GM12864 (cell line): ENCODE results near the gene PGAP1.

Source experiments
- DNase-seq: peaks from one replicate; pipeline ENCODE4 v3.0.0-alpha.2; 2011; ENCODE audit warnings: low read depth
- H3K4me3 ChIP-seq: 2 replicates; pipeline ENCODE4 v1.5.1; 2011; ENCODE audit warnings: mild to moderate bottlenecking, low read depth, low read length, control low read depth
- CTCF ChIP-seq: IDR thresholded peaks from 2 replicates; pipeline ENCODE4 v1.5.1; 2011; ENCODE audit warnings: low read depth, mild to moderate bottlenecking, moderate library complexity, low read length, control low read depth, inconsistent platforms; ENCODE audit errors: missing control alignments

Gene PGAP1

GRCh38 chr2:196967116-196967515 lies 40.6 kb upstream of the PGAP1 start:
- TF ChIP-seq CTCF, result no peak
- DNase-seq, result no peak
- H3K4me3 ChIP-seq, result no peak overlapping the region

GRCh38 chr2:196966061-196966460 lies 39.6 kb upstream of the PGAP1 start:
- TF ChIP-seq CTCF, result no peak
- H3K4me3 ChIP-seq, result no peak overlapping the region
- DNase-seq, result no peak

- no peak overlapping the region for H3K4me3 ChIP-seq
- TF ChIP-seq CTCF, result no peak
- DNase-seq, result no peak
These were observed 39.1 kb upstream of the PGAP1 start for GRCh38 chr2:196965651-196966050.

- no peak overlapping the region for H3K4me3 ChIP-seq
- TF ChIP-seq CTCF, result no peak
- DNase-seq, result no peak
These were observed 37.5 kb upstream of the PGAP1 start for GRCh38 chr2:196963961-196964360.

GRCh38 chr2:196963043-196963442 lies 36.5 kb upstream of the PGAP1 start:
- no peak for DNase-seq
- TF ChIP-seq CTCF, result no peak
- no peak overlapping the region for H3K4me3 ChIP-seq

- no peak overlapping the region for H3K4me3 ChIP-seq
- no peak for DNase-seq
- no peak for TF ChIP-seq CTCF
These were observed 35.8 kb upstream of the PGAP1 start for GRCh38 chr2:196962325-196962724.

- TF ChIP-seq CTCF, result no peak
- no peak overlapping the region for H3K4me3 ChIP-seq
- DNase-seq, result peak; percentile 24
These were observed 35.4 kb upstream of the PGAP1 start for GRCh38 chr2:196961889-196962288.
